GM21825 (cell line): ENCODE results near the gene RND1.
"Not testable (repeated sequence)": the region's sequence is repeated elsewhere in the genome, so short reads cannot be mapped to it uniquely, and the experiment has no call there.

Experiments
- ATAC-seq: cut with Tn5 transposase; IDR thresholded peaks from one replicate; pipeline ENCODE4 v1.9.1; 2021; ENCODE audit warnings: mild to moderate bottlenecking, moderate library complexity; ENCODE audit not compliant: unreplicated experiment

The RND1 gene

DNA sequence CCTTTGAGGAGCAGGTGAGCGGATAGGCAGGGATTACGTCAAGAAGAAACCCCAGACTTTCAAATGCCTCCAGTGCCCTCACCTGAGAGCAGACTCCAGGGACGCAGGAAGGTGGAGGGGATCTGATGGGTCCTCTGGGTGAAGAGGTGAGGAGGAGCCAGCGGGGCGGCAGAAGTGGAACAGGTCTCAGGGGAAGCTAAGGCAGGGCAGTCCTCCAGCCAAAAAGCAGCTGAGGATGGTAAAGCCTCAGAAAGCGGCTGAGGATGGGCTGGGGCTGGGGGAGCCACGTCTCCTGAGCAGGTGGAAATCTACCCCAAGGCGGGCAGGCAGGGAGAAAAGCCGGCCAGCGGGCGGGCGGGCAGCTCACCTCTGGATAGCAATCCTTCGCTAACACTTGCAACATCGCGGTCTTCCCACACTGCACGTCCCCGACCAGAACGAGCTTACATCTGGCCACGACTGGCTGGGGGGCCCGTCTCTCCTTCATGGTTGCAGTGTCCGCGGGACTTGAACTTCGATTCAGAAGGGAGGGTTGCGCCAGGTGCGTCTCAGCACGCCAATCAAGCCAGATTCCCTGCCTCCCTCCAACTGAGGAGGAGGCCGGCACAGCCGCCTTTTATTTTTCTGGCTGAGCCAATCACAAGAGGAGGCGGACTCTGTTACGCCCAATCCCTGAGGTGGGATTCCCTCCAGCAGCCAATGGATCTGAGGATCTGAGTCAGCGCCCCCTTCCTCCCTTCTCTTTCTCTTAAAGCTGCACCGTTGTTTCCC lies at the start of gene RND1:
TSS of gene RND1 (minus strand) at position 590 of the 771 bp plus-strand sequence. CDS start at position 487, 103 bp downstream.
- ATAC-seq: peak; percentile 82

DNA sequence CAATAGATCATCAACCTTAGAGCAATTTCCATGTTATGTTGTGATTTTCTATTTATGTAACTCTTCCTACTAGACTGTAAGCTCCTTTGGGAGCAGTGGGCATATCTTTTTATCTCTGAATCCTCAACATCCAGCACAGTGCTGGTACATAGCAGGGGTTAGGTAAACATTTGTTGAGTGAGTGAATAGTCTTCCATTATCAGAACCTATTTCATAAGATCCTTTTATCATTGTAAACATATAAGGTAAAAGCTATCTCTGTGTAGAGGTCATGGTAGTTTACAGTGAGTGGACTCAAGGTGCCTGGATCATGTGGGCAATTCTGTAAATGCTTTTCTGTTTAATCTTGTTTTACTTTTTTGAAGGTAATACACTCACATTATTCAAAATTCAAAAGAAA lies 44.5 kb upstream of the RND1 start:
- no peak for ATAC-seq

DNA sequence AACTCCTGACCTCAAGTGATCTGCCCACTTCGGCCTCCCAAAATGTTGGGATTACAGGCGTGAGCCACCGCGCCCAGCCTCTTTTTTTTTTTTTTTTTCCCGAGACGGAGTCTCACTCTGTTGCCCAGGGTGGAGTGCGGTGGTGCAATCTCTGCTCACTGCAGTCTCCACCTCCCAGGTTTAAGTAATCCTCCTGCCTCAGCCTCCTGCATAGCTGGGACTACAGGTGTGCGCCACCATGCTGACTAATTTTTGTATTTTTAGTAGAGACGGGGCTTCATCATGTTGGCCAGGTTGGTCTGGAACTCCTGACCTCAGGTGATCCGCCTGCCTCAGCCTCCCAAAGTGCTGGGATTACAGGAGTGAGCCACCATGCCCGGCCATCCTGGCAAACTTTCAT lies 44.0 kb upstream of the RND1 start:
- not testable (repeated sequence) for ATAC-seq

DNA sequence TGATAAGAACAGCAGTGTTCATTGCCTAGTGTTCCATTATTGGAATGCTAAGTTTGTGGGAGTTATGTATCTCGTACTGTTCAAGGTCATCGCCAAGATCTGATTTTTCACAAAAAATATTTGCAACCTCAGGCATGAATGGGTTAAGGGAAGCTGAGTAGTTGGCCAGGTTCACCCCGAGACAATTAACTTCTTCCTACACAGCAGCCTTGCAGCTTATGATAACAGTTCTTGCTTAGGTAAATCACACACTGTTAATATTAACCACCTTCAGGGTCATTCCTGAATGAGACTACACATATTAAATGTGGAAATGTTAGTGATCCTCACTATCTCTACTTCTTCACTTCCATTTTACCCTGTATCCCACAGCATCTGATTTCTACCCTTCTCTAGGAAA lies 41.6 kb upstream of the RND1 start:
- no peak for ATAC-seq

DNA sequence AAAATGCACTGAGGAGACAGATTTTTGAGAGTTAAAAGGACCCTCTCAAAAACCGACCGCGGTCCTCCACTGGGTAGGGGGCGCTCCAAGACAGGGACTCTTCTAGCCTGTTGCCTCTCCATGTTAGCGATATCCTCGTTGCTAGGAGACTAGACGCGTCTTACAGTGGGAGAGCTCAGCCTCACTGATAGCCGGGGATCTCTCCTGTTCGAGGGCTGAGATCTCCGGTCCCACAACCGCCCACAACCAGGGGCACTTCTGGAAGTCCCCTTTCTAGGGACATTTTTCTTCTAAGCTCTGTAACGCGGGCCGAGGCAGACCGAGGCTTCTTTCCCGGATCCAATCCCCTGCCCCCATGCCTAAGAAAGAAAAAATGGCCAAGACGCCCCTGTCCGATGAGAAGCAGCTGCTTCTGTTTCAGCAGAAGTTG lies 38.3 kb upstream of the RND1 start:
- peak; percentile 81 for ATAC-seq

DNA sequence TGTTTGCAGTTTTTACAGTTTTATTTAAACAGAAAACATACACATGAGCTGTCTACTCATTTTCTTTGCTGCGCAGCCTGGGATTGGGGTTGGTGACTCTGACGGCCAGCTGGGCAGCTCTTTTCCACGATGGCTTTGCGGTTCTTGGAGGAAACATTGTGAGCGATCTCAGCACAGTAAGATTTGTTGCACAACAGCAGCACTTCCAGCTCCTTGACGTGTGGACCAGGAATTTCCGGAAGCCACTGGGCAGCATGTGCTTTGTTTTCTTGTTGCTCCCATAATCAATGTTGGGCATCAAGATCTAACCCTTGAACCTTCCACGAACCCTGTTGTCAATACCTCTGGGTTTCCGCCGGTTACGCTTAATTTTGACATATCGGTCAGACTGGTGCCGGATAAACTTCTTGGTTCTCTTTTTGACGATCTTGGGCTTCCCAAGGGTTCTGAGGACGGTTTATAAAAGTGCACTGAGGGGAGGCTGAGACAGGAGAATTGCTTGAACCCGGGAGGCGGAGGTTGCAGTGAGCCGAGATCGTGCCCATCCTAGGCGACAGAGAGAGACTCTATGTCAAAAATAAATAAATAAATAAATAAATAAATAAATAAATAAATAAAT lies 37.8 kb upstream of the RND1 start:
- ATAC-seq: no peak

DNA sequence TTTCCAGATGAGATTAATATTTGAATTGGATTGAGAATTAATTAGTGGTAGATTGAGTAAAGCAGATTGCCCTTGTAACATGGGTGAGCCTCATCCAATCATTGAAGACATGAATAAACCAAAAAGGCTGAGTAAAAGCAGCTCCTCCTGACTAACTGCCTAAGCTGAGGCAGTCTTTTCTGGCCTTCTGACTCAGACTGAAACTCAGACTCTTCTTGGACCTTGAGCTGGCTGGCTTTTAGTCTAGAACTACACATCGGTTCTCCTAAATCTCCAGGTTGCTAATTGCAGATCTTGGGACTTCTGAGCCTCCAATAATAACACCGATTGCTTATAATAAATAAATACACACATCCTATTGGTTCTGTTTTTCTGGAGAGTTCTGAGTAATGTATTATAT lies 35.6 kb upstream of the RND1 start:
- ATAC-seq: no peak

DNA sequence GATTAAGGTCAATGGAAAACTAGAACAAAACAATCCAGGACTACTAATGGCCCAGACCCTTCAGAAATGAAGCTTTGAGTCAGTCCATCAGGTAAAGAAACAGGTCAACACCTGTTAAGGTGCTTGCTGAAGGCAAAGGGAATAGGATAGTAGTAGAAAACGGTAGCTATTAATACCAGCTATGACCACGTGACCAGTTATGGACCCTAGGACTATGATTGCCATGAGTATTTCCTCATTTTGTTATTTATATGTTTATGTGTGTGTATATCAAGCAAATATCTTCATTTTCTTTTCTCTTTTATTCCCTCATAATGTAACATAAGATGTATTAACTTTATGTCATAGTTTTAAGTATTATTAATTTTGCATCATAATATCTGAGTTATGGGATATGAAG lies 34.0 kb upstream of the RND1 start:
- ATAC-seq: no peak

DNA sequence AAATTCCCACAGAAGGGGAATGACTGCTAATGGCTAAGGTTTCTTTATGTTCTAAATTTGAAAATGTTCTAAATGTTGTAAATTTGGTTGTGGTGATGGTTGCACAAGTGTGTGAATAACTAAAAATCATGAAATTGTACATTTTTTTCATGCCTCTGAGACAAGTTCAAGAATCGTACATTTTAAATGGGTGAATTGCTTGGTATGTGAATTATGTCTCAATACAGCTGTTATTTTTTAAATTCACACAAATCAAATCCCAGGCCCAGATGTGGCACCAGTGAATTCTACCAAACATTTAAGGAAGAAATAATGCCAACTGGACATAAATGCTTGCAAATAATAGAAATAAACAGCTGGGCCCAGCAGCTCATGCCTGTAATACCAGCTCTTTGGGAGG lies 28.6 kb upstream of the RND1 start:
- ATAC-seq: no peak

DNA sequence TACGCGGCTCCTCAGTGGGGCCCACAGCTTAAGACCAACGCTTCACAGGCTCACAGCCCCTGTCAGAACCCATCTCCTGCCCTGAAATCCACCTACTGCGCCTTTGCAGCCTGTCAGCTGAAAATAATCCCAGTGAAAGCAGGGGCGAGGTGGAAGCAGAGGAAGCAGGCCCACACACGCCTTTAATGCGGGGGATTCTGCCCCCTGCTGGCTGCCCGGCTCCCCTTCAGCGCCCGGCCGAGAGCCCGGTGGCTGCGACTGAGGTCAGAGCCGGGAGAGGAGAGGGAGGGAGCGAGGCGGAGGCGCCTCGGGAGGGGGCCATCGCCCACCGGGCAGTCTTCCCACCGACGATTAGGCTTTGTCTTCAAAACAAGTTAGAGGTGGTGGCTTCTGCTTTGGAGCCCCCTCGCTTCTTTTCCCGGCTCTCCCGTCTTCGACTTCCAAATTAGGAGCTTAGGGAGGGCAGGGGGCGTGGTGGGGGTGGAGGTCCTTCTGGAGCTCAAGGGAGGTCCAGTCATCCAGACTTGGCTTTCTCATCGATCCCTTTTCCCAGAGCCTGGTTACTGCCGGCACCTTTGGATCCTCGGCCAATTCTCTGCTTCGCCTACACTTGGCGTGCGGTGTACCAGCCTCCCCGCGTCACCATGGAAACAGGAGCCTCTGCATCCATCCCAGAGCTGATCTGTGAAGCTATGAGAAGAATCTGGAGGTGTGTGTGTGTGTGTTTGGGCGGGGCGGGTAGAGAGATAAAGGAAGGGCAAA lies 25.2 kb upstream of the RND1 start:
- ATAC-seq: no peak

DNA sequence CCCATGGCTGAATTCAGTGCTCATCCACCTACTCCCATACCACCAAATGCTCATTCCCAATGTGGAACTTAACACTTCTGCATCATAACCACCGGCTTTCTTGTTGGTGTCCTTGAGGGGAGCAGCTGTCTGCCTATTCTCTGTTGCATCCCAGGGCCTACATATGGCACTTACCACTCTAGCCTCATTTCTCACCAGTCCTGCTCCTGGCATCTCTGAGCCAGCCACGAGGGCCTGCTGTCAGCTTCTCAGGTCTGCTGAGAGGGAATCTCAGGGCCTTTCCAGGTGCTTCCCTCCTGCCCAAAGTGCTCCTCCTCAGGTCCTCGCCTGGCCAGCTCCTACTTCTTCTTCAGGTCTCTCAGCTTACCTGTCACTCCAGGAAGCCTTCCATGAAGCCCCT lies 24.0 kb upstream of the RND1 start:
- no peak for ATAC-seq

DNA sequence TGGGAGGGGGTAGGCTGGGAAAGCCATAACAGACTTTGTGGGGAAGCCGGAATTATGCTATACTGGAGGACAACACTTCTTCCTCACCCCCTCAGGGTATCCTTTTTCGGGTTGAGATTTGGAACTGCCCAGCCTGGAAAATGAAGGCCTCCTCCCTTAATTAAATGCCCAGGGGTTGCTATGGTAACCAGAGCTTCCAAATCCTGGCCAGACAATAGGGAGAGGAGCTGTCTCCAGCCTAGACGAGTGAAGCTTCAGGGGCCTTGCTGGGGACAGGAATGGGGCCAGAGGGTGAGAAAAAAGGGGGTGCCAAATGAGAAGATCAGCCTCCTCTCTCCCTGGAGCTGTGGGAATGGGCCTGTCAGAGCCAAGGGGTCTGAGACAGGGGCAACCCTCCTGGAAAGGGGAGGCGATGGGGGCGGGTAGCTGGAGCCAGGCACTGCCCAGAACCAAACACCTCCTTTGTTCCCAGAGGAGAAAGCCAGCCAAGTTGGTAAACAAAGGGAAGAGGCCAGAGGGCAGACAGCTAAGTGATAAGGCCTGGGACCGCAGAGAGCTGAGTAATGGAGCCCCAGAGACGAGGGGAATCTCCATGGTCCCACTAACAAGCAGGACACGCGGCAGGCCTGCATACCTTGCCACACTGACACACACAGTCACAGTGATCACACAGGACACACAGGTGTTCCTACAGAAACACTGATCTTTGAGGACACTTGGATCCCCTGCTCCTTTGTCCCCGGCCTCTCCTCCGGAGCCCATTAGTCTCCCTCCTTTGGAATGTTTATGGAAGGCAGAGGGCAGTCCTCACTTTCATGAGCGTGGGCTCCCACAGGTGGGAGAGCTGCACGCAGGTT lies 17.9 kb upstream of the RND1 start:
- no peak for ATAC-seq

DNA sequence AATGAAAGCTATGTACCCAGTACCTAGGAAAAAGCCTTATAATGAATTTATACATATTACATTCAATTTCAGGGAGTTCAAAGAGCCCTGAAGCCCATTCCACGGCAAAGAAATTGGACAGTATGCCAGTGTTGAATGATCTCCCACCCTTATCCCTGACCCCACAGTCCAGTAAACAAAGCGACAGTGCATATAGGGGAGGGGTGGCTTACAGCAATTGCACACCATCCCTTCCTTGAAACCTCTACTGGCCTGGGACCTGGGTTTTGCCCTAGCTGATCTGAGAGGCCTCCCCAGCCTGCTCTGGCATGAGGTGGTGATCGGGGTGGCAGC lies 17.3 kb upstream of the RND1 start:
- no peak for ATAC-seq

DNA sequence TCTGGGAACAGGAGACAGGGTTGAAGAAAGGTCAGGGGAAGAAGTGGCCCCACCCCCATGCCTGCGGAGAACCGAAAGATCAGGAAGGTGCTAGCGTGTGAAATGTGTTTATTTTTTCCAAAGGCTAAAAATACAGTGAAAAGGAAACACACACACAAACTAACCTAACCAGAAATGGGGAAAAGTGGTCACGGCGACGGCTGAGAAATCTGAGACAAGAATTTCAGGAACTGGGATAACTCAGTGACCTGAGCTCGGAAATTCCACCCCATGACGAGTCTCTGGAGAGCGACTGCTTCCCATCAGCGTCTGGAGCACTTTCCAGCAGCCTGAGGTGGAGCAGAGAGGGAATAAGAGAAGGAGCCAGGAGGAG lies 16.6 kb upstream of the RND1 start:
- no peak for ATAC-seq

DNA sequence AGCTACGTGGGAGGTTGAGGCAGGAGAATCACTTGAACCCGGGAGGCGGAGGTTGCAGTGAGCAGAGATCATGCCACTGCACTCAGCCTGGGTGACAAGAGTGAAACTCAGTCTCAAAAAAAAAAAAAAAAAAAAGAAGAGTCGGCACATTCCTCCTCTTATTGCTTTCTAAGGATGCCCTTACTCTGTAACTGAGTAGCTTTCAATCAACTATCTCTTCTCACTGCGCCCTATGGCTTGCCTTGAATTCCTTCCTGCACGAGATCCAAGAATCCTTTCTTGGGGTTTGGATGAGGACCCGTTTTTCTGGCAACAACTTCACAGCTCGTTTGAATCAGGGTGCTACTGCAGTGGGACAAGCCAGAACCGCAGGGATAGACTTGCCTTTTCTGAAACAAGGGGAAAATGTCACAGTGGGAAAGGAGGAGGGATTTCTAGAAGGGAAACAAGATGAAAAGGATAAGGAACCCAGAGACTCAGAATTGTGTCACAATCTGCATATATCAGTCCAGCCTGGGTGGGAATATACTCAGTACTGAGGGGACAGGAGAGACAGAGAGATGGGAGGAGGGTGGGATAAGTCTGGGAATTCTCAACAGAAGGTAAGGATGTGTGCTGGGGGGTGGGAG lies 16.1 kb upstream of the RND1 start:
- ATAC-seq: no peak

DNA sequence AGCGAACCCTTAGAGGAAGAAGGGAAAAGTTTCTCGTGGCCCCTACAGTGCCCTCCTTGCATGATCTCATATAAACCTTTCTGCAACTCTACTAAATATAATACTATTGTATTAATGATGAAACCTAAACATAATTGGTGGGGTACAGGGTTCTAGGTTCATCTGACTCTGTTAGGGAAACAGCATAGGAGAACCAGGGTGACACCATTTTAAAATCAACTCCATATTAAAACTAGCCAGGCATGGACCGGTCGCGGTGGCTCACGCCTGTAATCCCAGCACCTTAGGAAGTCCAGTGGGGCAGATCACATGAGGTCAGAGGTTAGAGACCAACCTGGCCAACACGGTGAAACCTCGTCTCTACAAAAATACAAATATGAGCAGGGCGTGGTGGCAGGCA lies 15.0 kb upstream of the RND1 start:
- no peak for ATAC-seq

DNA sequence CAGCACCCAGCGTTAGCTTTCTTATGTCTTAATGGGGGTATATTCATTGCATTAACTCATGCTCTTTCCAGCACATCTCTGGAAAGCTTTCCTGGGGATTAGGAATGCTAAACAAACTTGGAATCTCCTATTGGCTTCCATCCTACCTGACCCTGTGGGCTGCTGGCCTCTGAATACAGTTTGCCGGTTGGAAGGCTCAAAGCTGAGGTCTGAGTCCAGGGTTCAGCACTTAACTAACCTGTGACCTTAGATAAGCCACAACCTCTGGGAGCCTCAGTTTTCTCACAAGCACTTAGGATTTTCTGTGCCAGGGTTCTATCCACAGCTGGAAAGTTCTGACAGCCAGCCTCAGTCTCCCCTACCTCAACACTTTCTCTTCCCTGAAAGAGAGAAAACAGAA lies 12.9 kb upstream of the RND1 start:
- no peak for ATAC-seq

DNA sequence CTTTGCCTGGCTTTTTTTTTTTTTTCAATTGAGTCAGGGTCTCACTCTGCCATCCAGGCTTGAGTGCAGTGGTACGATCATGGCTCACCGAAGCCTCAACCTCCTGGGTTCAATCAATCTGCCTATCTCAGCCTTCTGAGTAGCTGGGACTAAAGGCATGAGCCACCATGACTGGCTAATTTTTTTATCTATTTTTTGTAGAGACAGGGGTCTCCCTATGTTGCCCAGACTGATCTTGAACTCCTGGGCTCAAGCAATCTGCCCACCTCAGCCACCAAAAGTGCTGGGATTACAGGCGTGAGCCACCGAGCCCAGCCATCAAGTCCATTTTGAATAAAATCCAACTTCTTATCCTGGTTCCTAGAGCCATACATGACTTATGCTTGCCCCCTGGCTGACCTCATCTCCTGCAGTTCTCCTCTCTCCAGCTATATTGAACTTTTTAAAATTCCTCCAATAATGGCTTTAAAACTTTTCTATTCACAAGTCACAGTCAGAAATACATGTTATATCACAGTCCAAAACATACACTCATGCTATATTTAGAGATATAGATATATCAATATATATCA lies 10.4 kb upstream of the RND1 start:
- no peak for ATAC-seq

DNA sequence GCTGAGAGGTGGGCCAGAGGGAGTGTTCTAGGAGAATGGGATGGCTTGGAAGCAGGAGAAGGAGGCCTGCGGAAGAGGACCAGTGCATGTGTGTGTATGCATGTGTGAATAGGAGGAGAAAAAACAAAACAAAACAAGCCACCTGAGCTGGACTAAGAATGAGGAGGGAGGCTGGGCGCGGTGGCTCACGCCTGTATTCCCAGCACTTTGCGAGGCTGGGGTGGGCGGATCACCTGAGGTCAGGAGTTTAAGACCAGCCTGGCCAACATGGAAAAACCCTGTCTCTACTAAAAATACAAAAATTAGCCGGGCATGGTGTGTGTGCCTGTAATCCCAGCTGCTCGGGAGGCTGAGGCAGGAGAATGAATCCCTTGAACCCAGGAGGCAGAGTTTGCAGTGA lies 7.9 kb upstream of the RND1 start:
- not testable (repeated sequence) for ATAC-seq

DNA sequence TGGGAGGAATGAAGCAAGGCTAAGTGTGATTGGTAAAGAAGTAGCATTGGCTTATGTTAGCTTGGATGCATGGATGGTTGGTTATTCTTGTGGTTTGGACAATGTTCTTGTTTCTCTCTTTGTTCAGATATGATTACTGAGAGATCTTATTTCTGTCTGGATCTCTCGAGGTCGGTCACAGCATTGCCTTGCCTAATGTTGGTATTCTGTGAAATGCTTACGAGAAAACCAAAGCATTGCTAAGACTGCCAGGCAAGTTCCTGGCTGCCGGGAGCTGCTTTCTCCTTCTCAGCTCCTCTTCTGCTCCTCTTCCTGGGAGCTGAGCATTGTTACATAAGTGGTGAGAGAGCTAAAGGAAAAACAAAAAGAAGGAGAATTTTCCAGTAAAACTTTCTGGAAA lies 7.4 kb upstream of the RND1 start:
- ATAC-seq: no peak
